C4-2B (cell line): ENCODE data around the gene CES3.

Experiments
- H3K27ac ChIP-seq: fragments of 450-650 bp; 2 replicates; pipeline ENCODE4 v1.5.1; 2017
- CTCF ChIP-seq: fragments of 450-650 bp; conservative IDR thresholded peaks from 2 replicates; pipeline ENCODE4 v1.5.1; 2017; ENCODE audit warnings: mild to moderate bottlenecking
- ZFX ChIP-seq: fragments of 450-650 bp; IDR thresholded peaks from 2 replicates; pipeline ENCODE4 v1.6.1; 2017

Gene CES3

GRCh38 chr16:67015313-67015731 lies 54.3 kb downstream of the CES3 start:
- no peak overlapping the region for H3K27ac ChIP-seq
- TF ChIP-seq ZFX (no peak), CTCF (no peak)

- no peak overlapping the region for H3K27ac ChIP-seq
- TF ChIP-seq CTCF (no peak), ZFX (no peak)
Measured at GRCh38 chr16:67016143-67016542, 55.1 kb downstream of the CES3 start.

GRCh38 chr16:67016681-67017420 lies 55.8 kb downstream of the CES3 start:
- H3K27ac ChIP-seq, result no peak overlapping the region

GRCh38 chr16:67017421-67017750 lies 56.3 kb downstream of the CES3 start:
- H3K27ac ChIP-seq, result no peak overlapping the region
- no peak for TF ChIP-seq CTCF
- TF ChIP-seq ZFX, result no peak

More at GRCh38 chr16:67016681-67017420, 55.8 kb downstream of the CES3 start:
- TF ChIP-seq CTCF (no peak), ZFX (no peak)

- TF ChIP-seq CTCF, result peak; percentile 77
- no peak for TF ChIP-seq ZFX
- H3K27ac ChIP-seq, result no peak overlapping the region
Measured at GRCh38 chr16:67017810-67018488, 56.9 kb downstream of the CES3 start.

- H3K27ac ChIP-seq, result no peak overlapping the region
- TF ChIP-seq CTCF (no peak), ZFX (no peak)
Measured at GRCh38 chr16:67019171-67019570, 58.1 kb downstream of the CES3 start.

- no peak overlapping the region for H3K27ac ChIP-seq
- TF ChIP-seq CTCF, result no peak
- no peak for TF ChIP-seq ZFX
Measured at GRCh38 chr16:67021321-67021720, 60.3 kb downstream of the CES3 start.
